ENCODE results near the gene ARID1B.
"Not testable (repeated sequence)": the region's sequence is repeated elsewhere in the genome, so short reads cannot be mapped to it uniquely, and the experiment has no call there.

Gene ARID1B

GRCh38 chr6:156942266-156942665 is 165.1 kb downstream of the ARID1B start:
- DNase-seq (ENCODE audit: low read depth): no peak

DNA sequence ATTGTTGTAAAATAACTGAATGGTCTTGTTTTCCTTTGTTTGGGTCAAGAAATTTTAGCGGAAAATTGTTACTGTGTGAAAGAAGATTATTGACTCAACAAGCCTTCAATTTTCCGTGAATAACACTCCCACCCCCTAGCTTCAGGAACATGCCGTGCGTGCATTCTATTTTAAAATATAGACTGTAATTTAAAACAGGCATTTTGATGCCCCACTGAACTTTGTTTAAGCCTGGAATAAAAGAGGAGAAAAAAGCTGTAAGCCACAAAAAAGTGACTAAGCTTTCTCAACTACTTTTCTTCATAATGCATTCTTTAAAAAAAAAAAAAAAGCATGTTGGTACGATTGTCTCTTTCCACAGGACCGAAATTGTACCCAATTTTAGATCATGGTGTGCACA is 166.0 kb downstream of the ARID1B start:
- DNase-seq (ENCODE audit: low read depth): no peak

DNA sequence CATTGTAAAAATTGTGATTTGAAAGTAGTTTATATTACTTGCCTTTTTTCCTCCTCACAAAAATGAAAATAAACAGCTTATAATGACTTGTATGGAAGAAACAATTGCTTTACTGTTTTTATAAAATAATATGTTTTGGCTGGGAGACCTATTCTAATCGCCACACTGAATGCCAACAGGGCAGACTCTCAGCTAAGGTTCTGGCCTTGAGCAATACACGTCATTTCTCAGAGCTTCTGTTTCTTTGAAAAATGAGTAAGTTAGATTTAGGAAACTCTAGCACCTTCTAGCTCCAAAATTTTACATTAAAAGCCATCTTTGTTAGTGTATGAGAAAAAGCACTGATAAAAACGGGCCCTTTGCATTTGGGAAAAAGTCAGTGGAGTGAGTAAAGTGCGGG is 166.6 kb downstream of the ARID1B start:
- no peak for DNase-seq (ENCODE audit: low read depth)

DNA sequence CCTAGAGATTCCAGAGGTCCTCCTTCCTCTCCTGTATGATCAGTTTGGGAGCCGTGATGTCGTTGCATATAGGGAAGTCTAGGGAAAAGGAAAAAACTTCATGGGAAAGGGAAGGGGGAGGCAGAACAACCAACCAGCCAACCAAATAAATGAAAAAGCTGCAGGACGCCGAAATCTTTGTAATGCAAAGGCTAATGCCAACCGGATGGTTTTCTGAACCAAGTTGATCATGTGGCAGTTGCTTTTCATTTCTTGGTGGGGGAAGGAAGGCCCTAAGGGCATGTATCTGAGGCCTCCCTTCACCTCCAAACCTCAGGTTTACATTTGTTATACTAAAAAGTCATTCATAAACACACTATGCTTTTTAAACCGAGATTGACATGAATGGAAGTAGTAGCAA is 167.2 kb downstream of the ARID1B start:
- no peak for DNase-seq (ENCODE audit: low read depth)

DNA sequence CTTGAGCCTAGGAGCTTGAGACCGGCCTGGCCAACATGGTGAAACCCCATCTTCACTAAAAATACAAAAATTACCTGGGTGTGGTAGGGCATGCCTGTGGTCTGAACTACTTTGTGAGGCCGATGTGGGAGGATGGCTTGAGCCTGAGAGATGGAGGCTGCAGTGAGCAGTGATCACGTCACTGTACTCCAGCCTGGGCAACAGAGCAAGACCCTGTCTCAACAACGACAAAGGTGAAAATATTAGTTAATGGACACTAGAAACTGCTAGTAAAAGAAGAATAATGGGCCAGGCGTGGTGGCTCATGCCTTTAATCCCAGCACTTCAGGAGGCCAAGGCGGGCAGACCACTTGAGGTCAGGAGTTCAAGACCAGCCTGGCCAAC is 168.6 kb downstream of the ARID1B start:
- not testable (repeated sequence) for DNase-seq (ENCODE audit: low read depth)

DNA sequence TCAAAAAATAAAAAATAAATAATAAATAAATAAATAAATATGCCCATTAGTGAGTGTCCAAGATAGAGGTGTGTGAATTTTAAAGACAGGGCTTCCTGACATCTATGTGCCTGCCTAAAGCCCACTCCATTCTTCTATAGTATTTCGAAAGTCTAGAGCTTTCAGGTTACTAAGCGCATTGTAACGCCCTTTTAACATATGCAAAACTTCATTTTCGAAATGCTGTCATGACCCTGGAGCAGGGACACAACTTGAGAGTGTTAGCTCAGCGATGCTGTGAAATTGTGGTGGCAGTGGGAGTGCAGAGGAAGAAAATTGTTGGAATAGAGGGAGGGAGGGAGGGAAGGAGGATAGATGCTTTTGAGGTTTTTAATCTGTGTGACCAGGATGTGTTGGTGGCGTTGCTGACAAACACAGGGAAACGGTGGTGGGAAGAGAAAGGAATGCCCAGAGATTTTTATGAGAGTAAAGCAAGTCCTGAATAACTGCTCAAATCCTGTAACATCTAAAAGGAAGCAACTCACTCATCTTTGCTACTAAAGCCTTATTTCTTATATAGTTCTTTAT is 169.3 kb downstream of the ARID1B start:
- no peak for DNase-seq (ENCODE audit: low read depth)

DNA sequence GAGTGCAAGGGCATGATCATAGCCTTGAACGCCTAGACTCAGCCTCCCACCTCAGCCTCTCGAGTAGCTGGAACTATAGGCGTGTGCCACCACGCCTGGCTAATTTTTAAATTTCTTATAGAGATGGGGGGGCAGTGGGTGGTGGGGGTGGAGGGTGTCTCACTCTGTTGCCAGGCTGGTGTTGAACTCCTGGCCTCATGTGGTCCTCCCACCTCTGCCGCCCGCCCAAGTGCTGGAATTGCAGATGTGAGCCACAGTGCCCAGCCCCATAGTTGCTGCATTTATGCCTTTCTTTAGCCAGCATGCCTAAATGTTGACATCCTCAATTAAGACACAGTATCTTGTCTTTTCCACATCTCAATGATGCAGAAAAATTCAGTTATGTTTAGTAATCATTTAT is 171.1 kb downstream of the ARID1B start:
- DNase-seq (ENCODE audit: low read depth): no peak

GRCh38 chr6:156948807-156949206 is 171.6 kb downstream of the ARID1B start:
- no peak for DNase-seq (ENCODE audit: low read depth)

- peak; percentile 36 for DNase-seq (ENCODE audit: low read depth)
Measured at GRCh38 chr6:156949376-156949775, 172.2 kb downstream of the ARID1B start.

DNA sequence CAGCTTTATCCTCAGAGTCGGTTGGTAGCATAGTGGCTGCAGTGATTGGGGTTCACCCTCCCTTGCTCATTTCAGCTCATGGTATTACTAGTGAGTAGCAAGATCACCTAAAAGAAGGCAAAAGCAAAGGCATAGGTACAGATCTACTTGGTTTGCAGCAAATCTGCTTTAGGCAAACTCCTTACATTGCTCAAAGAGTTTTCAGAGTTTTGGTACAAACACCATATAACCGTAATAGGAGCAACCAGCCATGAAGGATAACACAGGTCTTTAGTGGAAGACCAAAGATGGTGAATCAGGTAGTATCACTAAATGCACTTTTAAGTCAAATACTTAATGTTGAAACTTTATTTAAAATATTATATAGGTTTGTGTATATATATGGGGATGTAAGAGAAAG is 172.9 kb downstream of the ARID1B start:
- DNase-seq (ENCODE audit: low read depth): no peak

GRCh38 chr6:156950531-156950930 is 173.4 kb downstream of the ARID1B start:
- no peak for DNase-seq (ENCODE audit: low read depth)

GRCh38 chr6:156952401-156952800 is 175.2 kb downstream of the ARID1B start:
- no peak for DNase-seq (ENCODE audit: low read depth)

DNA sequence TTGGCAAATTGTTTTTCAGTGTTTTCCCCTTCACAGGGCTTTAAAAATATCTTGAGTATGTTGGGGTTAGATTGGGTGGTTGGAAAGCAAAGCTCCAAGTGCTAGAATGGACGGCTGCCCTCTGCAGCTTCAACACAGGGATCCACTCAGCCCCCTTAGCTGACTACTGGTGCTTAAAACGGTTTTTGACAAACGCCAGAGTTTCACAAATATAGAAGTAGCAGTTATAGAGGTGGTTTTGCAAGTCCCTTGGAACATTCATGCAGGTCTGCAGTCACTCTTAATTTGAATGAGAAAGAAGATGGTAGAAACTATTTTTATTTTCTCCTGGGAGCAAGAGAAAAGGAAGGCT is 175.9 kb downstream of the ARID1B start:
- DNase-seq (ENCODE audit: low read depth): no peak

GRCh38 chr6:156953479-156954146 is 176.4 kb downstream of the ARID1B start:
- DNase-seq (ENCODE audit: low read depth): peak; percentile 97

- DNase-seq (ENCODE audit: low read depth): no peak
Measured at GRCh38 chr6:156954191-156954590, 177.0 kb downstream of the ARID1B start.

GRCh38 chr6:156954816-156955215 is 177.6 kb downstream of the ARID1B start:
- DNase-seq (ENCODE audit: low read depth): no peak

DNA sequence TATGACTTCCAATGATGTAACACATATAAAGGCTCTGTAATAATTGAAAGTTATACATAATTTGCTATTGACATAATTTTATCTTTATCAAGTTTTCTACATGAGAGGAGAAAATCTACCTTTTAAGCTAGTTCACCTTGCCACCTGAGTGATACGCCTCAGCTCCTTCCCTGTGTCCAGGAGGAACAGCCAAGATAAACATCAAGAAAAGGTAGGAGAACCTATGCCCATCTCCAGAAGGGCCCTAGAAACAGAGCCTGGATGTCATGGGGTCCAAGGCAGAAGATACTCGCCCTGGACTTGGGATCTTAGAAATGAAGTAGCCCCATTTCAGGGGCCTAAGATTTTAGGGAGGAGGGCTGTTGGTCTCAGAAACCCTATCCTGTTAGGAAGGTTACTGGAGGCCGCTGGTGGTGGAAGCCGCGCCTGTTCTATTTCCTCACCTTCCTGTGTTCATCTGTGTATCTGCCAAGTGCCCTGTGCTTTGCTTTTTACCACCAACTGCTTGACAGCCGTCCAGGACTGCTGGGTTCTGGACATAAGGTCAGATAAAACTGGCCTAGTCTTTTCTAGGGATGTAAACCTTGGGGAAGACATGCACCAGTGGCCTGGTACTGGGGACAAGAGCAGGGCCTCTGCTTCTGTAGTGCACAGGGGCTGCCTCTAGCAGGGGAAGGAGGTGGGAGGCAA is 178.5 kb downstream of the ARID1B start:
- DNase-seq (ENCODE audit: low read depth): no peak

DNA sequence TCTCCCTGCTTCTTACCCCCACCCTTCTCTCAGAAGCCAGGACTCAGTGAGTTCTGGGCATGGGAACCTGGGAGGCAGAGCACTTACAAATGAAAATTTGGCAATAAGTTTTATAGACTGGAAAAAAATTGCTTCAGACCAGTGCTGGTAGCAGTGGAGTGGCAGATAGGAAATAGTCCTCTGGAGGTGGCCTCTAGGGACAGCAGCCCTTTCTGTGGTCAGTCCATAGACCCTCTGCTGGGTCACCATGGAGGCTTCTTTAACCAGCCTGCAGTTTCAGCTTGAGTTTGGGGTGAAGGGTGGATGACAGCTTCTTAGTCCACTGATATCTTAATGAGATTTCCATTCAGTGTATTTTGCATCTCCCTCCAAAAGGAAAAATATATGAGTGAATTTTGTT is 179.1 kb downstream of the ARID1B start:
- DNase-seq (ENCODE audit: low read depth): no peak

DNA sequence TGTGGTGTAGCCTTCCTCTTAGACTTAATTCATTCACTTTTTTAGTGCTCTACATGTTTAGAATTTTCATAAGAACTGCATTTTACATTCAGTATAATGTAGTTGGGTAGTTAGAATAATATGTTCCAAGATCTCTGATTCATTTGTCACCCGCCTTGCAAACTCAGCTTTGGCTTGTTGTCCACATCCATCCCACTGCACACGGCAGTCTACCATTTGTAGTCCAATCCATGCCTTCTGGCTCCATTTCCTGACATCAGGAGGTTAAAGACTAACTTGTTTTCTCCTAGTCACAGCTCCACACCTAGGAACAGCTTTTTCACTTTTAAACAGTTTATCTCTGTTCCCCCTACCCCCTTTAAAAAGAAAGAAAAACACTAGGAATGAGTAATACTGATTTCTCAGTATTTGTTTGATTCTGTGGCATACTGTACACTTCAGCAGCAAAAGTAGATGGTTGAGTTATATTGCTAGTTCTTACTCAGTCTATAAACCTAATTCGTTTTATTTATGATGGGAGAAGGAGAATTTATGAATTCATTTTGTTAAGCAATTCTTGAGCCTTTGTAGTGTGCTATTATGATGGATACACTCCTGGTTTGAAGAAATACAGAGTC is 180.9 kb downstream of the ARID1B start:
- peak; percentile 39 for DNase-seq (ENCODE audit: low read depth)

GRCh38 chr6:156960525-156960924 is 183.3 kb downstream of the ARID1B start:
- DNase-seq (ENCODE audit: low read depth): no peak

DNA sequence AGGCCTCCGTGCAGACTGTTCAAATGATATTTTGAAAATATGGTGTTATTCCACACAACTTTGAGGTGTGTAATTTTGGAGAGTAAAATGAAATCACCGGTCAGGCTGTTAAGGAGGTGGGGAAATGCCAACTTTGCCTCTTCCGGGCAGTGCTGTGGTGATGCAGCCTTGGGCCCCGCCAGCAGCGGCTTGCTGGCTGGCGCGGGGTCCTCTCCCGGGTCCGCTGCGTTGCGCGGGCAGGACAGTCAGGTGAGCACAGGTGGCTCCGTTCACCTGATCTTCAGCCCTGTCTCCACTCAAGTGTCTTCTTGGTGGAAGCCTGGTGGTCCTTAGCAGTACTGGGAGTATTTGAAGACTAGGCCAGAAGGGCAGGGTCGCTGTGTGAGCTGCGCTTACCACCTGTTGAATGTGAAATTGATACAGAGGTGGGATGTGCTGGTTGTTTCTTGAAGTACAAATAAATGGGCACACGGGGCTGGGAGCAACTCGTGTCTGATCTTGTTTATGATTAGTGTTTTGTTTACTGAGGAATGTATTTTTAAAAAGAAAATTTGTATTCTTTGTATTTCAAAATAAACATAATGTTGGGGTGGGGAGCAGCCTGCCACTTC is 184.2 kb downstream of the ARID1B start:
- no peak for DNase-seq (ENCODE audit: low read depth)

- DNase-seq (ENCODE audit: low read depth): no peak
Measured at GRCh38 chr6:156963712-156964700, 186.8 kb downstream of the ARID1B start.
